Stimulated activated CD4-positive, alpha-beta T cell treated with anti-CD3 and anti-CD28 coated beads, Interleukin-2, amount 100 ng/mL, for 48 hours (primary cell): Measurements from ENCODE around the gene PCDHGA6.

ENCODE experiments used
- DNase-seq, 2 donors: peaks; one replicate each; pipeline ENCODE4 v3.0.0-alpha.2; 2020

PCDHGA6 gene

GRCh38 chr5:141422742-141423291 lies 49.1 kb downstream of the PCDHGA6 start:
- no peak for DNase-seq

- no peak for DNase-seq
Measured at GRCh38 chr5:141427783-141428426, 54.2 kb downstream of the PCDHGA6 start.
